K562 (cell line): Measurements from ENCODE around the gene TBR1. TPM values are rescaled to one million over a fixed set of nuclear protein-coding genes. Genes with fewer than 3 reads are reported as not detected.

Experiments
- ATAC-seq: fragments of 200-7000 bp; cut with Tn5 transposase; 3 replicates; pipeline ENCODE4 v1.9.1; 2020; ENCODE audit warnings: moderate library complexity
- BruUV-seq: library from RNA; stranded (reverse); fragments of 400-500 nt; replicated peaks from 2 replicates; lab custom pipeline; 2021; lab: Mats Ljungman, UMichigan
- CTCF ChIA-PET: fragments of 300-600 bp; formaldehyde crosslinking; extraction: SDS; loops from one replicate; lab custom pipeline; 2021; ENCODE audit warnings: low intra/inter-chr PET ratio; lab: Yijun Ruan, JAX
- POLR2A ChIA-PET: fragments of 300-600, 350-650 bp; sonication (Branson Sonifier 250); formaldehyde crosslinking; extraction: SDS; loops from one replicate; lab custom pipeline; 2021; ENCODE audit warnings: antibody characterized with exemption, inconsistent platforms; lab: Yijun Ruan, JAX
- DNase-seq, 4 experiments: peaks; one replicate each; pipeline versions ENCODE4 v3.0.0 to v3.0.0-alpha.2; 2011 to 2018; ENCODE audit warnings: low spot score in 3 of 4, mixed read lengths in 3 of 4; ENCODE audit errors: extremely low read depth in 1 of 4
- FAIRE-seq: peaks from 2 replicates; lab custom pipeline; 2011; peaks lifted over from hg19 to GRCh38; lab: Jason Lieb, UNC
- H2AFZ ChIP-seq: 2 replicates; pipeline ENCODE4 v1.6.0; 2011; ENCODE audit warnings: low read depth, low read length, control low read depth, inconsistent platforms
- H3K27ac ChIP-seq: fragments of 200-600 bp; 3 replicates; pipeline ENCODE4 v1.8.0; 2011; ENCODE audit warnings: low read depth, mild to moderate bottlenecking, control low read depth, inconsistent platforms, low read length, moderate library complexity, mixed read lengths; ENCODE audit errors: extremely low read depth
- H3K27me3 ChIP-seq, 2 experiments: fragments of 300-600 bp in 1 of 2; 2 replicates in 1 of 2; 3 replicates in 1 of 2; pipeline versions ENCODE4 v1.6.0 to v1.8.0; 2011; ENCODE audit warnings: inconsistent platforms in 2 of 2, low read length in 2 of 2, mild to moderate bottlenecking in 1 of 2, mixed read lengths in 1 of 2, moderate library complexity in 1 of 2; ENCODE audit not compliant: control insufficient read depth in 2 of 2, insufficient read depth in 2 of 2
- H3K36me3 ChIP-seq: fragments of 300-600 bp; 3 replicates; pipeline ENCODE4 v1.8.0; 2011; ENCODE audit warnings: mild to moderate bottlenecking, low read length, inconsistent platforms; ENCODE audit not compliant: control insufficient read depth, insufficient read depth
- H3K4me1 ChIP-seq, 2 experiments: fragments of 200-600 bp in 1 of 2; replicated peaks in 1 of 2; 2 replicates in 1 of 2; 3 replicates in 1 of 2; pipeline versions ENCODE4 v1.5.1 to v1.8.0; 2011; ENCODE audit warnings: inconsistent platforms in 2 of 2, low read length in 2 of 2, mild to moderate bottlenecking in 1 of 2, mixed read lengths in 1 of 2, moderate library complexity in 1 of 2; ENCODE audit not compliant: control insufficient read depth in 2 of 2, insufficient read depth in 2 of 2
- H3K4me2 ChIP-seq: 2 replicates; pipeline ENCODE4 v1.6.1; 2011; ENCODE audit warnings: low read length, control low read depth, inconsistent platforms, mixed read lengths; ENCODE audit not compliant: insufficient read depth
- H3K4me3 ChIP-seq: fragments of 200-600 bp; sonication (generic), shearing (Covaris generic); 2 replicates; pipeline ENCODE4 v1.5.1; 2016; ENCODE audit warnings: control low read depth, inconsistent platforms
- H3K79me2 ChIP-seq: fragments of 200-600 bp; 3 replicates; pipeline ENCODE4 v1.8.0; 2011; ENCODE audit warnings: low read length, inconsistent platforms; ENCODE audit not compliant: control insufficient read depth, insufficient read depth
- H3K9ac ChIP-seq, 2 experiments: 2 replicates each; pipeline versions ENCODE4 v1.6.0 to v1.6.1; 2011; ENCODE audit warnings: low read depth in 2 of 2, low read length in 2 of 2, control low read depth in 1 of 2, inconsistent platforms in 1 of 2, mild to moderate bottlenecking in 1 of 2, mixed read lengths in 1 of 2; ENCODE audit not compliant: insufficient read depth in 1 of 2
- H3K9me1 ChIP-seq: one replicate; pipeline ENCODE4 v1.6.0; 2011; ENCODE audit warnings: inconsistent platforms, mild to moderate bottlenecking, low read length, moderate library complexity; ENCODE audit not compliant: control insufficient read depth, insufficient read depth
- H3K9me3 ChIP-seq: replicated peaks from 2 replicates; pipeline ENCODE4 v1.5.1; 2011; ENCODE audit warnings: low read depth, low read length, inconsistent platforms; ENCODE audit not compliant: control insufficient read depth, insufficient read depth
- H4K20me1 ChIP-seq: replicated peaks from 2 replicates; pipeline ENCODE4 v1.6.1; 2011; ENCODE audit warnings: low read length, inconsistent platforms, mixed read lengths; ENCODE audit not compliant: control insufficient read depth, insufficient read depth
- SMAD3 ChIP-seq: fragments of 450-650 bp; formaldehyde crosslinking; conservative IDR thresholded peaks from 2 replicates; pipeline ENCODE4 v1.4.0; 2020; ENCODE audit warnings: mild to moderate bottlenecking
- ZNF41 ChIP-seq: fragments of 250-450 bp; sonication (Bioruptor Pico); conservative IDR thresholded peaks from 2 replicates; pipeline ENCODE4 v1.4.0; 2020; ENCODE audit warnings: mild to moderate bottlenecking
- WGBS: fragments of 100-300 bp; shearing (Covaris generic); methylation state at CpG from one replicate; pipeline ENCODE4 v1.1.6; 2016; ENCODE audit warnings: low coverage, mixed read lengths; ENCODE audit not compliant: insufficient coverage; ENCODE audit errors: missing lambda C conversion rate; 5-methylcytosine and 5-hydroxymethylcytosine counted together
- in situ Hi-C: fragments of 300-500 bp; cut with MboI; formaldehyde crosslinking; loops from 4 replicates; pipeline ENCODE4 v1.15.0; 2018; ENCODE audit warnings: inconsistent platforms, mixed read lengths
- intact Hi-C: fragments of 100-400 bp; cut with micrococcal nuclease; formaldehyde crosslinking; loops from 2 replicates; pipeline ENCODE4 v1.14.2; 2022
- polyA plus RNA-seq, 8 experiments: library from polyadenylated mRNA; depleted of rRNA in 4 of 8; stranded (reverse) in 5 of 8; unstranded in 3 of 8; fragments of >200 nt; fragmentation: Nextera tagmentation in 2 of 8; fragmentation: Illumina TruSeq in 1 of 8; extraction: Ambion mirVana in 2 of 8; extraction: Trizol in 1 of 8; gene quantifications; 2 replicates each; pipeline versions ENCODE4 v1.2.1 to v1.2.3, GENCODE V29; 2011 to 2014; ENCODE audit warnings: inconsistent platforms in 1 of 8, missing spikeins in 1 of 8
- total RNA-seq, 7 experiments: library from RNA; depleted of rRNA in 6 of 7; stranded (reverse); fragments of >200 nt in 6 of 7; fragmentation: Illumina TruSeq in 2 of 7; extraction: Trizol in 2 of 7; gene quantifications; 2 replicates each; pipeline versions ENCODE4 v1.2.1 to v1.2.3, GENCODE V29; 2011 to 2021; ENCODE audit warnings: low replicate concordance in 1 of 7
- TF ChIP-seq, protein P1 (sequence below): fragments of 250-450 bp; sonication (Bioruptor Pico); IDR thresholded peaks from 2 replicates; pipeline ENCODE4 v1.4.0; 2020; ENCODE audit warnings: borderline replicate concordance
- TF ChIP-seq, protein P2 (sequence below), 2 experiments: IDR thresholded peaks in 1 of 2; conservative IDR thresholded peaks in 1 of 2; 2 replicates each; pipeline ENCODE4 v1.6.1; 2016; ENCODE audit warnings: low read depth in 2 of 2, mild to moderate bottlenecking in 1 of 2, missing compliant biosample characterization in 1 of 2, missing genetic modification characterization in 1 of 2, moderate library complexity in 1 of 2
- TF ChIP-seq, protein P3 (sequence below): fragments of 450-650 bp; IDR thresholded peaks from 2 replicates; pipeline ENCODE4 v1.6.1; 2014; ENCODE audit warnings: low read depth, mild to moderate bottlenecking, moderate library complexity, borderline replicate concordance

The TBR1 gene
- total and polyA plus RNA-seq, 9 of the 15 experiments (the other 6 are each of a cell fraction or from before 2014, with no cell fraction given), result 0.01 to 0.09 TPM; not detected in 7

GRCh38 chr2:161445097-161445496 lies 29.0 kb downstream of the TBR1 start:
- H3K4me2 ChIP-seq, result no peak overlapping the region

GRCh38 chr2:161448431-161448830 lies 32.3 kb downstream of the TBR1 start:
- H3K27ac ChIP-seq, result no peak overlapping the region
- DNase-seq, result no peak
- intact Hi-C loops, result no loop called here
- no peak overlapping the region for H3K4me3 ChIP-seq
- no TSS peak for BruUV-seq
- in situ Hi-C loops, result no loop called here
- no peaks in the 10 kb centered on the region for H3K9me1 ChIP-seq
- no peaks in the 10 kb centered on the region for H4K20me1 ChIP-seq
- H3K79me2 ChIP-seq, result no peaks in the 10 kb centered on the region
- no peak overlapping the region for H3K9ac ChIP-seq
- H2AFZ ChIP-seq, result no peak overlapping the region
- POLR2A ChIA-PET, result no interaction called here
- no peaks in the 10 kb centered on the region for H3K4me1 ChIP-seq
- CTCF ChIA-PET, result no interaction called here
- no peaks in the 10 kb centered on the region for H3K9me3 ChIP-seq
- H3K4me2 ChIP-seq, result no peak overlapping the region
- no peaks in the 10 kb centered on the region for H3K27me3 ChIP-seq
- no peak for FAIRE-seq
- no peaks in the 10 kb centered on the region for H3K36me3 ChIP-seq
- no peak for ATAC-seq
- TF ChIP-seq, protein P1, sequence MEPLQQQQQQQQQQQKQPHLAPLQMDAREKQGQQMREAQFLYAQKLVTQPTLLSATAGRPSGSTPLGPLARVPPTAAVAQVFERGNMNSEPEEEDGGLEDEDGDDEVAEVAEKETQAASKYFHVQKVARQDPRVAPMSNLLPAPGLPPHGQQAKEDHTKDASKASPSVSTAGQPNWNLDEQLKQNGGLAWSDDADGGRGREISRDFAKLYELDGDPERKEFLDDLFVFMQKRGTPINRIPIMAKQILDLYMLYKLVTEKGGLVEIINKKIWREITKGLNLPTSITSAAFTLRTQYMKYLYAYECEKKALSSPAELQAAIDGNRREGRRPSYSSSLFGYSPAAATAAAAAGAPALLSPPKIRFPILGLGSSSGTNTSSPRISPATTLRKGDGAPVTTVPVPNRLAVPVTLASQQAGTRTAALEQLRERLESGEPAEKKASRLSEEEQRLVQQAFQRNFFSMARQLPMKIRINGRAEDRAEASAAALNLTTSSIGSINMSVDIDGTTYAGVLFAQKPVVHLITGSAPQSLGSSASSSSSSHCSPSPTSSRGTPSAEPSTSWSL (CRISPR knock-in tag), result no peak
- TF ChIP-seq ZNF41 (CRISPR knock-in tag), result no peak
- TF ChIP-seq, protein P2, sequence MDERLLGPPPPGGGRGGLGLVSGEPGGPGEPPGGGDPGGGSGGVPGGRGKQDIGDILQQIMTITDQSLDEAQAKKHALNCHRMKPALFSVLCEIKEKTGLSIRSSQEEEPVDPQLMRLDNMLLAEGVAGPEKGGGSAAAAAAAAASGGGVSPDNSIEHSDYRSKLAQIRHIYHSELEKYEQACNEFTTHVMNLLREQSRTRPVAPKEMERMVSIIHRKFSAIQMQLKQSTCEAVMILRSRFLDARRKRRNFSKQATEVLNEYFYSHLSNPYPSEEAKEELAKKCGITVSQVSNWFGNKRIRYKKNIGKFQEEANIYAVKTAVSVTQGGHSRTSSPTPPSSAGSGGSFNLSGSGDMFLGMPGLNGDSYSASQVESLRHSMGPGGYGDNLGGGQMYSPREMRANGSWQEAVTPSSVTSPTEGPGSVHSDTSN (CRISPR knock-in tag; IDR thresholded peaks at IDR 0.05; ENCODE audit: low read depth), result no peak
- TF ChIP-seq, protein P2 (tag; conservative IDR thresholded peaks at IDR 0.05; ENCODE audit: low read depth), result no peak

More at GRCh38 chr2:161445097-161445496, 29.0 kb downstream of the TBR1 start:
- Histone ChIP-seq H3K9ac (no peak overlapping the region), H3K9me1 (no peaks in the 10 kb centered on the region), H3K27ac (no peak overlapping the region), H3K27me3 (no peaks in the 10 kb centered on the region), H3K79me2 (no peaks in the 10 kb centered on the region), H3K4me1 (no peaks in the 10 kb centered on the region), H4K20me1 (no peaks in the 10 kb centered on the region), H3K36me3 (no peaks in the 10 kb centered on the region), H2AFZ (no peak overlapping the region), H3K4me3 (no peak overlapping the region), H3K9me3 (no peaks in the 10 kb centered on the region)
- FAIRE-seq, result no peak
- POLR2A ChIA-PET, result no interaction called here
- in situ Hi-C loops (no loop called here), intact Hi-C loops (no loop called here)
- DNase-seq, result no peak
- CTCF ChIA-PET, result no interaction called here
- no peak for ATAC-seq
- 2% methylated on average over 12 of the region's 12 CpGs for WGBS
- no TSS peak for BruUV-seq
- TF ChIP-seq, protein P3, sequence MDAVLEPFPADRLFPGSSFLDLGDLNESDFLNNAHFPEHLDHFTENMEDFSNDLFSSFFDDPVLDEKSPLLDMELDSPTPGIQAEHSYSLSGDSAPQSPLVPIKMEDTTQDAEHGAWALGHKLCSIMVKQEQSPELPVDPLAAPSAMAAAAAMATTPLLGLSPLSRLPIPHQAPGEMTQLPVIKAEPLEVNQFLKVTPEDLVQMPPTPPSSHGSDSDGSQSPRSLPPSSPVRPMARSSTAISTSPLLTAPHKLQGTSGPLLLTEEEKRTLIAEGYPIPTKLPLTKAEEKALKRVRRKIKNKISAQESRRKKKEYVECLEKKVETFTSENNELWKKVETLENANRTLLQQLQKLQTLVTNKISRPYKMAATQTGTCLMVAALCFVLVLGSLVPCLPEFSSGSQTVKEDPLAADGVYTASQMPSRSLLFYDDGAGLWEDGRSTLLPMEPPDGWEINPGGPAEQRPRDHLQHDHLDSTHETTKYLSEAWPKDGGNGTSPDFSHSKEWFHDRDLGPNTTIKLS, result no peak
- no peak for TF ChIP-seq SMAD3 (CRISPR knock-in tag)
